ENCODE measurements around the gene RUVBL2.
"Not testable (repeated sequence)": the region's sequence is repeated elsewhere in the genome, so short reads cannot be mapped to it uniquely, and the experiment has no call there.

The RUVBL2 gene

DNA sequence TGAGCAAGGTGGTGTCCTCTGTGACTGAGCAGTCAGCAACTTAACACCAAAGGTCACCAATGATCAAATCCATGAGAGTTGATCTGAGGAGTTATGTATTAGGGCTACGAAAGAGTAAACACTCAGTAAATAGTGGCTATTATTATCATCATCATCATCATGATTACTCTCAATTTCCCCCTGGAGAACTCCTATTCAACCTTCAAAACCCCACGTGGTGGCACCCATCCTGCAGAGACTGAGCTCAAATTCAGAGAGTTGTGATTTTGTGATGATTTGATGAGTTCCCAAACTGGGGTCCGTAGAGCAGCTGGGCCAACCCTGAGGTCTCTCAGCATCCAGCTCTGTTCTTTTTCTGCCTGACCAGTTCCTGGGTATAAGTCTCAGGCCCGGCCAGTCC lies 56.1 kb downstream of the RUVBL2 start:
- not testable (repeated sequence) for DNase-seq (ENCODE audit: low read depth)

DNA sequence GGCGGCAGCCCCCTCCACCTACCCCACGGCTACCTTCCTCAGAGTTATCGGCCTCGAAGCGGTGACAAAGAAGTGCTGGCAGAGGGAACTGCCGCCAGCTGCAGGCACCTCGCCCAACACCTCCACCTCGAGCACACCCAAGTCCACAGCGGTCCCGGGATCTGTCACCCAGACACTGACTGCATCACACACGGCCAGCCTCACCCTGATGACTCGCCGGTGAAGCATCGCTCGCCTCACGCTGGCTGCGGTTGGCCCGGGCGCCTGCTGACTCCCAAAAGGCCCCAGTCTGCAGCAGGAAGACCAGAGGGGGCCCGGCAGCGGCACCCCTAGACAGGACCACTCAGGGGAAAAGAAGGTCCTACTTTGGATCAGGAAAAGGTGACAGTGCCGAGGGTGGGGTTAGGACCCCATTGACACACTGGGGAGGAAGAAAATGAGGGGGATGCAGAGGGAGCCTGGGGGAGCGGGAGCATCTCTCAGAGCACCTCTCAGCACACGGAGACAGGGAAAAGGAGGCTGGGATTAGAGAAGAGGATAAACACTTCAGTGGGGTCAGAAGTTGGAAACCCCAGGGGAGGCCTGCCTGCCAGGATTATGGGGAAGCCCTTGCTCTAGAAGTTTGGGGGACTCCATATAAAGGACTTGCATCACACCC lies 56.8 kb downstream of the RUVBL2 start:
- DNase-seq (ENCODE audit: low read depth), result not testable (repeated sequence)

DNA sequence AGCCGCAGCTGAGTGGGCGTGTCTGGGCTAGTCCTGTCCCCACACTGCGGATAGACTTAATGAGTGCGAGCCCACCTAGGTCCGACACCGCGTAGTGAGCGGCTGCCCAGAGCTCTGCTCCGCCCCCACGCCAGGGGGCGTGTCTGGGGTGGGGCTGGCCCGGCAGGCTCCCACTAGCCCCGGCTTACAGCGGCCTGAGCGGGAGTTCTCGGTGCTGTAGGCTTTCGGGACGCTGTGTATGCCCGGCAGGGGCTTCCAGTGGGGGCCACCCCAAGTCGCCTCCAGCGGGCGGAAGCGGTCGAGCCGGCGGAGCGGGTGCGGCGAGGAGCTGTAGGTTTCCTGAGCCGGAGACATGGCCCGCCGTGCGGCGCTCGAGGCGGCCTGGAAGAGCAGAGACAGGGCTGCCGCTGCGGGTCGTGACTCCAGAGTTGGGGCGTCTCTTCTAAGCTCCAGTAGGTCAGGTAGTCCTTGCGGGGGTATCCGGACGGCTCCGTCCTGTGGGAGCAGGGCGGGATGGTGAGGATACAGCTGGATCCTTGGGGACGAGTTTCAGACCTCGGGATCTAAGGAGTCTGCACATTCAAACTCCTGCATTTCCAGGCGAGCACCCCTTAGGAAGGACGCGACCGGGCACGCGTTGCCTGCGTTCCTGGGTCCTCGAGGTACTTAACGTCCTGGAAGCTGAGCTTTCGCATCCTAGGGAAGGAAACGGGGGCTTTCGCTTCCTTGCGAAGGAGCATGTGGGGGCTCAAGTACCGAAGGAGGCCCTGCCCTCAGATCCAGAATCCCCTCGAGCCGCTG lies 62.6 kb downstream of the RUVBL2 start:
- peak; percentile 41 for DNase-seq (ENCODE audit: low read depth)

DNA sequence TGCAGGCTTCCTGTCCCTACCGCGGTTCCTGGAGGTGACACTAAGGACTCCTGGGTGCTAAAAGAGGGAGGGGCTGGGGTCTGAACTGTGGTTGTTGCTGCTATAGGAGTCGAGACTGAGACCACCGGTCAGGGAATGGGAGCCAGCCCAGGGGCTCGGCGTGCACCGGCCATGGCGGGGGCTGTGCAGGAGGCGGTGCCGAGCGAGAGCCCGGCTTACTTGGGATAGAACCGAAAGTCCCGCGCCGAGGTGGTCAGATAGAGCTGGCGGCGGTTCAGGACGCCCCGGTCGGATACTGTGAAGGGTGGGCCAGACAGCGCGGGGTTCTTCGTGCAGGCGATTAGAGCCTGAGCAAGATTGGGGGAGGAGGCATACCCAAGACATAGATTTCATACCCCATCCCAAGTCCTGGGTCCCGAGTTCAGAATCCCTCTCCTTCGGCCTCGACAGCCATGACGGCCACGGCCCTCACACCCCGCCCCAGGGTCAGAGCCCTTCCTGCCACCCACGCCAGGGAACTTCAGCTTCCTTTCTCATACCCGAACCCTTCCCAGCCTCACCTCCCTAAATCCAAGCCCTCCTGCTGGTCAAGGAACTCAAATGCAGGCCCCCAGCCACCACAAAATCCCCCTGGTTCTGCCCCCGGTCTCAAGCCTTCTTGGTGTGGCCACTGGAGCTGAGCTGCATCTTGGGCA lies 63.4 kb downstream of the RUVBL2 start:
- DNase-seq (ENCODE audit: low read depth), result not testable (repeated sequence)

DNA sequence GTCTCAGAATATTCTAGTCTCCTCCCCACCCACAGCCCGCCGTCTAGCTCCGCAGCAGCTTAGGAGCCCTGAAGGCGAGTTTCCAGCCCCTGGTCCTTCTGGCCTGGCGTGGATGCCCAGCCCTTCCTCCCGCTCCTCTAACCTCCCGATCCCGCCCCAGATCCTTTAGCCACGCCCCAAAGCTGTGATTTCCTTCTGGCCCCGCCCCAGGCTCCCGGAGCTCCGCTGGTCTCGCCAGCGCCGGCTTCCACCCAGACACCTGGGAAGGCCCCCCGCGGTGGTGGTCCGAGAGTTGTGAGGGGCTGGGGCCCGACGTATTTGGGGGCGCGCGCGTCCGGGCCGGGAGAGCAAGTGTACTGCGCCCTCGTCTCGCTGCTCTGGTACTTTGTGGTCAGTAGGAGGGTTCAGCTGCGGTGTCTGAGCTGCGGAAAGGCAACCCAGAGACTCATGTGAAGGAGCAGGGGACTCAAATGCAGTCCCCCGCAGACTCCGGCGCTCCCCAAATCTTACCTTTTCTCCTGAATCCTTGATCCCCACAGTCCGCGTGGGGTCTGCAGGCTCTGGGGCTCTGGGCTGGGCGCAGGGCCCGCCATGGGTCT lies 64.0 kb downstream of the RUVBL2 start, which contains the start of gene CGB7:
CGB7 (minus strand) TSS at position 114 of the 599 bp plus-strand sequence. CDS start 2,374 bp downstream, outside the sequence.
- DNase-seq (ENCODE audit: low read depth), result no peak

DNA sequence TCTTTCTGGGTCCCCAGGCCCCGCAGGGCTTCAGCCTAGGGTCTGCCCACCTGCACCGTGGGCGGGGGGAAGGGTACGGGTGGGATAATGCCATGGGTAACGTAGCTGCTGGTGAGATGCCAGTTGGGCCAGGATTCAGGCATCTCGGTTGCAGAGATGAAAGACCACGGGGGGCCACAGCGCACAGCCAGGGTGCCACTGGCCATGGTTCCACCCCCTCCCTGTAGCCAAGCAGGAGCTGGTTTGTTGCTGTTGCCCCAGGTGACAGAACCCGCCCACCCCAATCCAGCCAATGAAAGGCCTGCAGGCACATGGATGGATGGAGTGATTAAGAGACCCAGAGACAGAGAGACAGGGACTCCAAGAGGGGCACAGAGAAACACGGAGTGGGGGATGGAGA lies 64.9 kb downstream of the RUVBL2 start:
- no peak for DNase-seq (ENCODE audit: low read depth)

DNA sequence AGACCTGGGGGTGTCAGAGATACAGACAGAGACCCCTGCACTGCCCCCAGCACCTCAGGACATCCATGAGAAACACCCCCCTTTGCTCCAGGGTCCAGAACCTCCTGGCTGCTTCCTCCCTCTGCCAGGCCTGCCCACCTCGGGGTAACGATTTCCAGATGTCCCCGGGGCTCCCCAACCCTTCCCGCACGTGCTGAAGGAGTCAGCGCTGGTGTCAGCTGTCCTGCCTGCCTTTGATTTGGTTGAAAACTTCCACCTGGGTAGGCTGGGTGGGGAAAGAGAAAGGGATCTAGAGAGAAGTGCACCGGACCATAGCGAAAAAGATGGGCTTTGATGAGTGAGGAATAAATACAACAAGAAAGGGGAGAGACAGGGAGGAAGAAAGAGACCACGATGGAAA lies 65.4 kb downstream of the RUVBL2 start:
- no peak for DNase-seq (ENCODE audit: low read depth)

DNA sequence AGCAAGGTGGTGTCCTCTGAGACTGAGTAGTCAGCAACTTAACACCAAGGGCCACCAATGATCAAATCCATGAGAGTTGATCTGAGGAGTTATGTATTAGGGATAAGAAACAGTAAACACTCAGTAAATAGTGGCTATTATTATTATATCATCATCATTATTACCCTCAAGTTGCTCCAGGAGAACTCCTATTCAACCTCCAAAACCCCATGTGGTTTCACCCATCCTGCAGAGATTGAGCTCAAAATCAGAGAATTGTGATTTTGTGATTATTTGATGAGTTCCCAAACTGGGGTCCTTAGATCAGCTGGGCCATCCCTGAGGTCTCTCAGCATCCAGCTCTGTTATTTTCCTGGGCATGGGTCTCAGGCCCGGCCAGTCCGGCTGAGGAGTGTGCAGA lies 67.3 kb downstream of the RUVBL2 start:
- no peak for DNase-seq (ENCODE audit: low read depth)

DNA sequence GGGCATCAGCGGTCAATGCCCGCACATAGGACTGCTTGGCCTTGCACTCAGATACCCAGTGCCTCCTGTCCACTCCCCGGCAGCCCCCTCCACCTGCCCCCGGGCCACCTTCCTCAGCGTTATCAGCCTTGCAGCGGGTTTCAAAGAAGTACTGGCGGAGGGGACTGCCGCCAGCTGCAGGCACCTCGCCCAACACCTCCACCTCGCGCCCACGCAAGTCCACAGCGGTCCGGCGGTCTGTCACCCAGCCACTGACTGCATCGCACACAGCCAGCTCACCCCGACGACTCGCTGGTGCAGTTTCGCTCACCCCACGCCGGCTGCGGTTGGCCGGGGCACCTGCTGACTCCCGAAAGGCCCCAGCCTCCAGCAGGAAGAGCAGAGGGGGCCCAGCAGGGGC lies 67.8 kb downstream of the RUVBL2 start:
- DNase-seq (ENCODE audit: low read depth), result no peak

DNA sequence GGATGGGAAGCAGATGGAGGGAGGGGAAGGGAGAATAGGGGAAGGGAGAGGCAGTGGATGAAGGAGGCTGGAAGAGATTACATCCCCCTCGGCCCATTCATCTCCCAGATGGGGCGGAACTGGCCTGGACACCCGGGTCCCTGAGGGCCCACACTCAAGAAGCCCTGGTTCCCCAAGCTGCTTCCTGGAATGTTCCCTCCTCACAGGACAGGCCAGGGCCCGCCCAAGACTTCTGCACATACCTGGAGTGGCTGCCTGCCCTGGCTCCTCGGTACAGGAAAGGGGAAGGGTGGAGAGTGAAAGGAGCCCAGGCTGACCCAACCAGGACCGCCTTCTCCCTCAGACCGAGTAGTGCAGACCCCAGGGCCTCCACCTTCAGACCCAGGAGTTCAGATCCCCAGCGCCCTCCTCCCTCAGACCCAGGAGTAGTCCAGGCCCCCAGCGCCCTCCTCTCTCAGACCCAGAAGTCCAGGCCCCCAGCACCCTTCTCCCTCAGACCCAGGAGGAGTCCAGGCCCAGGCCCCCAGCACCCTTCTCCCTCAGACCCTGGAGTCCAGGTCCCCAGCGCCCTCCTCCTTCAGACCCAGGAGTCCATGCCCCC lies 70.4 kb downstream of the RUVBL2 start:
- DNase-seq (ENCODE audit: low read depth), result no peak

DNA sequence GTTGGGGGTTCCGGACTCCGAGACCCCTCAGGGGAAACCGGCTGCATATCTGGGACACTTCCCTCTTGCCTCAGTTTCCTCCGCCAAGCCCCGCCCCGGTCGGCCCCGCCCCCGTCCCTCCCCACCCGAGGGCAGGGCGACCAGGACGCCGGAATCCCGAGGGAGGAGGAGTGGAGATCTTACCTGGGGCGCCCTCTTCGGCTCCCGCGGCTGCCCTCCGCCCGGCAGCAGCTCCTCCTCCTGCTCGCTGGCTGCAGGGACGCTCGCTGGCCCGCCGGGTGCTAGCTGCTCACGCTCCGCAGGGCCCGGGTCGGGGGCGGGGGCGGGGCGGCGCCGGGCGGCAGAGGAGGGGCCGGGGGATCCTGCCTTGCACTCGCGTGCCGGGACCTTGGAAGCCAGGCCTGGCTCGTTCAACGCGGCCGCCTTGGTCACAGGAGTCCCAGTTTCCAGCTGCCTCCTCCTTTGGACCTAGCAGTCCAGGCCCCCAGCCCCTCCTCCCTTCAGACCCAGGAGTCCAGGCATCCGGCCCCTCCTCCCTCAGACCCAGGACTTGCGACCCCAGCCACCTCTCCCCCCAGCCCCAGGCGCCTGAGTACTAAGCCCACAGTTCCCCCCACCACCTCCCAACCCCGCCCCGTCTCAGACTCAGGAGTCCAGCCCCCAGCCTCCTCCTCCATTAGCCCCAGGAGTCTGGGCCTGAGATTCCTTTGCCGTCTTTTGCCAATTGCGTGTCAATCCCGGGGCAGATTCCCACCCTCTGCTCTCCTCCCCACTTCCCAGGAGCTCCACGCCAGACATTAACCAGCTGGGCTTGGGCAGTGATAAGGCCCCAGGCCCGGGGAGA lies 71.3 kb downstream of the RUVBL2 start, which contains the start of gene NTF4:
NTF4 (minus strand) TSS at position 51 of the 844 bp plus-strand sequence. CDS start 2,821 bp downstream, outside the sequence.
- DNase-seq (ENCODE audit: low read depth), result no peak
